ENCODE measurements around the gene SLC12A7.

DNA sequence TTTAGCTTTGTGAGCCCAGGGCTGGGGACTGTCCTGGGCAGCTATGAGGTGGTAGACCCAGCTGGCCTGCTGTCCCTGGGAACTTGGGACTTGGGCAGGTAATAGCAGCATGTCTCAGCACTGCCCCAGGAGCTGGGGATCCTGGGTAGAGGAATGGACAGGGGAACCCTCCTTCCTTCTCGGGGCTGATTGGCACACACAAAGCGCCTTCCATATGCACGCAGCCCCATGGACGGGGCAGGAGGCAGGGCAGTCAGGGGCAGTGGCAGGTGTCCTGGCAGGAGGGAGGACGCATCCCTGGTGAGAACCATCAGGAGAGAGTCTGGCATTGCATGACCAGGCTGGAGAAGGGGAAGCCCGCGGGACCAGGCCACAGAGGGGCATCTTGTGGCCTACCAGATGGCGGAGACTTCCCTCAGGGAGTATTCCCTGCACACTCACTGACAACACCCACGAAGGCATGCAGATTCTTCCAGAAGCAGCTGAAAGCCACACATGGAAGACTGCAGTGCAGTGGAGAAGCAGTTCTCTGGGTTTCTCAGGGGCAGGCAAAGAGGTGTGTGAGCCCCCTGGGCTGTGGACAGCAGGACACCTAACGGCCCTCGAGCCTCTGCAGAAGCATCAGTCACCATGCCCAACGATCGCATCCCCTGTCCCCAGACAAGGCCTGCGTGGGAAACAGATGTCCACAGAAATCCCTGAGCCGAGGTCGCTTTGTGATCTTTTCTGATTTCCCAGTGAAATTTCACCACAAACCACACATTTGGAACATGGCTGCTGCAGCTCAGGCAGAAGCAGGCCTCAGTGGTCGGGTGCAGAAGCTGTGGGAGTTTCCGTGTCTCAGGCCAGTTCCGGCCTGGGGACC is 110.2 kb downstream of the SLC12A7 start:
- TF ChIP-seq, protein P1, sequence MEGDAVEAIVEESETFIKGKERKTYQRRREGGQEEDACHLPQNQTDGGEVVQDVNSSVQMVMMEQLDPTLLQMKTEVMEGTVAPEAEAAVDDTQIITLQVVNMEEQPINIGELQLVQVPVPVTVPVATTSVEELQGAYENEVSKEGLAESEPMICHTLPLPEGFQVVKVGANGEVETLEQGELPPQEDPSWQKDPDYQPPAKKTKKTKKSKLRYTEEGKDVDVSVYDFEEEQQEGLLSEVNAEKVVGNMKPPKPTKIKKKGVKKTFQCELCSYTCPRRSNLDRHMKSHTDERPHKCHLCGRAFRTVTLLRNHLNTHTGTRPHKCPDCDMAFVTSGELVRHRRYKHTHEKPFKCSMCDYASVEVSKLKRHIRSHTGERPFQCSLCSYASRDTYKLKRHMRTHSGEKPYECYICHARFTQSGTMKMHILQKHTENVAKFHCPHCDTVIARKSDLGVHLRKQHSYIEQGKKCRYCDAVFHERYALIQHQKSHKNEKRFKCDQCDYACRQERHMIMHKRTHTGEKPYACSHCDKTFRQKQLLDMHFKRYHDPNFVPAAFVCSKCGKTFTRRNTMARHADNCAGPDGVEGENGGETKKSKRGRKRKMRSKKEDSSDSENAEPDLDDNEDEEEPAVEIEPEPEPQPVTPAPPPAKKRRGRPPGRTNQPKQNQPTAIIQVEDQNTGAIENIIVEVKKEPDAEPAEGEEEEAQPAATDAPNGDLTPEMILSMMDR (IDR thresholded peaks at IDR 0.05), result no peak
- TF ChIP-seq POLR2A (IDR thresholded peaks at IDR 0.05), result no peak

All from right lobe of liver (tissue), 4 donors.